Muscle of leg (tissue), 11 donors: Measurements from ENCODE around the gene ZNF668. TPM values are rescaled to one million over a fixed set of nuclear protein-coding genes. Genes with fewer than 3 reads are reported as not detected.
A peak's percentile ranks its signal among the peaks of the same experiment; 100 is the strongest.

Source experiments
- DNase-seq: peaks from one replicate; pipeline ENCODE4 v3.0.0; 2013
- H3K27ac ChIP-seq: one replicate; pipeline ENCODE4 v1.5.1; 2013; ENCODE audit warnings: mild to moderate bottlenecking, low read length, control low read depth
- H3K27me3 ChIP-seq: one replicate; pipeline ENCODE4 v1.6.1; 2013; ENCODE audit warnings: low read length; ENCODE audit not compliant: control insufficient read depth, insufficient read depth
- H3K36me3 ChIP-seq: one replicate; pipeline ENCODE4 v1.6.1; 2013; ENCODE audit warnings: low read length; ENCODE audit not compliant: control insufficient read depth, insufficient read depth
- H3K4me1 ChIP-seq: one replicate; pipeline ENCODE4 v1.6.1; 2013; ENCODE audit warnings: low read length; ENCODE audit not compliant: control insufficient read depth, insufficient read depth
- H3K4me3 ChIP-seq: one replicate; pipeline ENCODE4 v1.5.1; 2013; ENCODE audit warnings: low read length, control low read depth
- H3K9me3 ChIP-seq: replicated peaks from 2 replicates; pipeline ENCODE4 v1.6.1; 2013; ENCODE audit warnings: low read depth, low read length; ENCODE audit not compliant: control insufficient read depth
- WGBS: methylation state at CpG from one replicate; pipeline ENCODE4 v1.1.5; 2013; ENCODE audit warnings: missing lambda C conversion rate; ENCODE audit not compliant: insufficient coverage; 5-methylcytosine and 5-hydroxymethylcytosine counted together
- polyA plus RNA-seq, 8 donors: library from polyadenylated mRNA; unstranded; fragments of 120-200 nt; gene quantifications; one replicate each; pipeline versions ENCODE4 v1.2.1 to v1.2.3, GENCODE V29; 2013; ENCODE audit warnings: inconsistent platforms in 1 of 8, low replicate concordance in 1 of 8; ENCODE audit not compliant: insufficient read length in 8 of 8, insufficient read depth in 1 of 8
- total RNA-seq: library from RNA; stranded (reverse); fragments of 120-200 nt; gene quantifications from one replicate; pipeline ENCODE4 v1.2.4, GENCODE V29; 2013

Gene ZNF668
- total and polyA plus RNA-seq, 9 donors = 4.3 to 12.3 (median 10.5) TPM

- peaks cover 23% of the 10 kb centered on the region for H3K4me1 ChIP-seq
- DNase-seq = peak; percentile 98
- under 1% methylated on average over 81 of the region's 83 CpGs for WGBS
These were observed 684 bp downstream of the ZNF668 start for GRCh38 chr16:31073142-31073969.

GRCh38 chr16:31072540-31073141 lies 1.4 kb downstream of the ZNF668 start:
- peak; percentile 58 for DNase-seq
- no peaks in the 10 kb centered on the region for H3K27me3 ChIP-seq
- 0% methylated on average over 21 of the region's 27 CpGs for WGBS
- H3K4me1 ChIP-seq = peaks cover 23% of the 10 kb centered on the region
- peaks cover 17% of the 10 kb centered on the region for H3K36me3 ChIP-seq
- no peaks in the 10 kb centered on the region for H3K9me3 ChIP-seq
- peak overlapping the region; percentile 63 for H3K4me3 ChIP-seq
- peak overlapping the region; percentile 97 for H3K27ac ChIP-seq

More at GRCh38 chr16:31073142-31073969, 684 bp downstream of the ZNF668 start:
- H3K27ac ChIP-seq = peak overlapping the region; percentile 97
- no peaks in the 10 kb centered on the region for H3K27me3 ChIP-seq
- no peaks in the 10 kb centered on the region for H3K9me3 ChIP-seq
- peaks cover 24% of the 10 kb centered on the region for H3K36me3 ChIP-seq
- peak overlapping the region; percentile 63 for H3K4me3 ChIP-seq

- Histone ChIP-seq H3K36me3 (peaks cover 9% of the 10 kb centered on the region), H3K4me1 (peaks cover 23% of the 10 kb centered on the region), H3K27me3 (no peaks in the 10 kb centered on the region), H3K27ac (peak overlapping the region; percentile 97), H3K4me3 (peak overlapping the region; percentile 63), H3K9me3 (no peaks in the 10 kb centered on the region)
- 21% methylated on average over 2 of the region's 4 CpGs for WGBS
- peak; percentile 93 for DNase-seq
These were observed 2.2 kb downstream of the ZNF668 start for GRCh38 chr16:31071861-31072260.

- no peaks in the 10 kb centered on the region for H3K9me3 ChIP-seq
- H3K4me3 ChIP-seq = no peak overlapping the region
- peaks cover 7% of the 10 kb centered on the region for H3K36me3 ChIP-seq
- DNase-seq = no peak
- peaks cover 48% of the 10 kb centered on the region for H3K4me1 ChIP-seq
- no peaks in the 10 kb centered on the region for H3K27me3 ChIP-seq
- H3K27ac ChIP-seq = no peak overlapping the region
- 100% methylated on average over 1 of the region's 3 CpGs for WGBS
These were observed 6.7 kb downstream of the ZNF668 start for GRCh38 chr16:31067342-31067741.

- Histone ChIP-seq H3K4me1 (peaks cover 36% of the 10 kb centered on the region), H3K9me3 (no peaks in the 10 kb centered on the region), H3K4me3 (no peak overlapping the region), H3K27me3 (no peaks in the 10 kb centered on the region), H3K27ac (peak overlapping the region; percentile 95), H3K36me3 (peaks cover 30% of the 10 kb centered on the region)
- peak; percentile 99 for DNase-seq
- 23% methylated on average over 3 of the region's 4 CpGs for WGBS
These were observed 9.1 kb downstream of the ZNF668 start for GRCh38 chr16:31064882-31065461.

GRCh38 chr16:31063843-31064611 lies 10.0 kb downstream of the ZNF668 start:
- H3K27ac ChIP-seq = peak overlapping the region; percentile 95
- WGBS = 94% methylated on average over 53 of the region's 56 CpGs
- H3K4me1 ChIP-seq = peaks cover 36% of the 10 kb centered on the region
- H3K9me3 ChIP-seq = no peaks in the 10 kb centered on the region
- H3K36me3 ChIP-seq = peaks cover 30% of the 10 kb centered on the region
- H3K27me3 ChIP-seq = no peaks in the 10 kb centered on the region
- H3K4me3 ChIP-seq = no peak overlapping the region
- DNase-seq = peak; percentile 15

GRCh38 chr16:31063495-31063842 lies 10.6 kb downstream of the ZNF668 start:
- H3K9me3 ChIP-seq = no peaks in the 10 kb centered on the region
- H3K4me1 ChIP-seq = peaks cover 36% of the 10 kb centered on the region
- no peaks in the 10 kb centered on the region for H3K27me3 ChIP-seq
- 94% methylated on average over 9 of the region's 9 CpGs for WGBS
- peak overlapping the region; percentile 95 for H3K27ac ChIP-seq
- H3K4me3 ChIP-seq = no peak overlapping the region
- DNase-seq = peak; percentile 9
- H3K36me3 ChIP-seq = peaks cover 30% of the 10 kb centered on the region

- no peaks in the 10 kb centered on the region for H3K9me3 ChIP-seq
- WGBS = 94% methylated on average over 49 of the region's 54 CpGs
- peaks cover 34% of the 10 kb centered on the region for H3K36me3 ChIP-seq
These were observed 12.1 kb downstream of the ZNF668 start for GRCh38 chr16:31061813-31062440.

GRCh38 chr16:31061126-31061812 lies 12.8 kb downstream of the ZNF668 start:
- WGBS = 94% methylated on average over 42 of the region's 42 CpGs
- peaks cover 32% of the 10 kb centered on the region for H3K4me1 ChIP-seq
- no peak overlapping the region for H3K27ac ChIP-seq
- peak; percentile 1 for DNase-seq
- H3K27me3 ChIP-seq = no peaks in the 10 kb centered on the region
- H3K9me3 ChIP-seq = no peaks in the 10 kb centered on the region
- H3K4me3 ChIP-seq = no peak overlapping the region
- H3K36me3 ChIP-seq = peaks cover 34% of the 10 kb centered on the region

More at GRCh38 chr16:31061813-31062440, 12.1 kb downstream of the ZNF668 start:
- no peak overlapping the region for H3K27ac ChIP-seq
- H3K27me3 ChIP-seq = no peaks in the 10 kb centered on the region
- H3K4me3 ChIP-seq = no peak overlapping the region
- peaks cover 36% of the 10 kb centered on the region for H3K4me1 ChIP-seq
- DNase-seq = no peak
